ENCODE results near the gene NMNAT2.
"Not testable (repeated sequence)": the region's sequence is repeated elsewhere in the genome, so short reads cannot be mapped to it uniquely, and the experiment has no call there.

NMNAT2 gene

GRCh38 chr1:183242556-183242955, 175.6 kb downstream of the NMNAT2 start:
- no peak overlapping the region for H2AFZ ChIP-seq (ENCODE audit: low read depth, low read length)

GRCh38 chr1:183241471-183241870, 176.7 kb downstream of the NMNAT2 start:
- Histone ChIP-seq H3K4me2 (ENCODE audit: low read length) (no peak overlapping the region), H3K9ac (ENCODE audit: low read length) (no peak overlapping the region), H4K20me1 (ENCODE audit: insufficient read depth, low read length) (no peaks in the 10 kb centered on the region), H3K4me1 (ENCODE audit: low read length) (no peaks in the 10 kb centered on the region), H3K4me3 (ENCODE audit: low read length) (no peak overlapping the region), H3K27ac (ENCODE audit: low read length) (no peak overlapping the region), H3K79me2 (ENCODE audit: low read length) (no peaks in the 10 kb centered on the region), H2AFZ (ENCODE audit: low read depth, low read length) (no peak overlapping the region), H3K27me3 (ENCODE audit: low read depth, low read length) (peaks cover 16% of the 10 kb centered on the region; the same call in 1 of the 2 replicates), H3K36me3 (replicated peaks; ENCODE audit: low read depth, low read length) (no peaks in the 10 kb centered on the region), H3K9me3 (ENCODE audit: insufficient read depth, low read length) (no peaks in the 10 kb centered on the region)
- TF ChIP-seq CTCF (IDR thresholded peaks at IDR 0.05; ENCODE audit: low read depth, low read length) (no peak), EZH2phosphoT487 (IDR thresholded peaks at IDR 0.05; ENCODE audit: low read depth) (no peak)

More at GRCh38 chr1:183242556-183242955, 175.6 kb downstream of the NMNAT2 start:
- Histone ChIP-seq H3K4me3 (ENCODE audit: low read length) (no peak overlapping the region), H3K4me2 (ENCODE audit: low read length) (no peak overlapping the region), H3K36me3 (replicated peaks; ENCODE audit: low read depth, low read length) (no peaks in the 10 kb centered on the region), H3K79me2 (ENCODE audit: low read length) (no peaks in the 10 kb centered on the region), H3K4me1 (ENCODE audit: low read length) (no peaks in the 10 kb centered on the region), H3K27me3 (ENCODE audit: low read depth, low read length) (peaks cover 16% of the 10 kb centered on the region; the same call in 1 of the 2 replicates), H3K9me3 (ENCODE audit: insufficient read depth, low read length) (no peaks in the 10 kb centered on the region), H3K9ac (ENCODE audit: low read length) (no peak overlapping the region), H3K27ac (ENCODE audit: low read length) (no peak overlapping the region), H4K20me1 (ENCODE audit: insufficient read depth, low read length) (no peaks in the 10 kb centered on the region)
- TF ChIP-seq CTCF (IDR thresholded peaks at IDR 0.05; ENCODE audit: low read depth, low read length) (no peak), EZH2phosphoT487 (IDR thresholded peaks at IDR 0.05; ENCODE audit: low read depth) (no peak)

GRCh38 chr1:183240853-183241252, 177.3 kb downstream of the NMNAT2 start:
- not testable (repeated sequence) for H3K4me3 ChIP-seq (ENCODE audit: low read length); H3K9me3 ChIP-seq (ENCODE audit: insufficient read depth, low read length); H3K4me1 ChIP-seq (ENCODE audit: low read length); H3K27ac ChIP-seq (ENCODE audit: low read length); H3K4me2 ChIP-seq (ENCODE audit: low read length); H2AFZ ChIP-seq (ENCODE audit: low read depth, low read length); H3K79me2 ChIP-seq (ENCODE audit: low read length); H3K36me3 ChIP-seq (replicated peaks; ENCODE audit: low read depth, low read length); H3K9ac ChIP-seq (ENCODE audit: low read length); H4K20me1 ChIP-seq (ENCODE audit: insufficient read depth, low read length)
- peaks cover 16% of the 10 kb centered on the region; the same call in 1 of the 2 replicates for H3K27me3 ChIP-seq (ENCODE audit: low read depth, low read length)

GRCh38 chr1:183240526-183240825, 177.7 kb downstream of the NMNAT2 start:
- Histone ChIP-seq H3K9ac (ENCODE audit: low read length) (no peak overlapping the region), H3K36me3 (replicated peaks; ENCODE audit: low read depth, low read length) (no peaks in the 10 kb centered on the region), H4K20me1 (ENCODE audit: insufficient read depth, low read length) (no peaks in the 10 kb centered on the region), H3K9me3 (ENCODE audit: insufficient read depth, low read length) (no peaks in the 10 kb centered on the region), H3K4me2 (ENCODE audit: low read length) (no peak overlapping the region), H3K4me1 (ENCODE audit: low read length) (no peaks in the 10 kb centered on the region), H3K27me3 (ENCODE audit: low read depth, low read length) (peaks cover 16% of the 10 kb centered on the region; the same call in 1 of the 2 replicates), H3K79me2 (ENCODE audit: low read length) (no peaks in the 10 kb centered on the region), H3K4me3 (ENCODE audit: low read length) (no peak overlapping the region), H3K27ac (ENCODE audit: low read length) (no peak overlapping the region), H2AFZ (ENCODE audit: low read depth, low read length) (no peak overlapping the region)
- TF ChIP-seq EZH2phosphoT487 (IDR thresholded peaks at IDR 0.05; ENCODE audit: low read depth) = no peak
- no peak for TF ChIP-seq CTCF (IDR thresholded peaks at IDR 0.05; ENCODE audit: low read depth, low read length)

All from OCI-LY3 (cell line).